Neural crest cell (in vitro differentiated cells): ENCODE results near the gene OAS3. TPM values are rescaled to one million over a fixed set of nuclear protein-coding genes. Genes with fewer than 3 reads are reported as not detected.

Experiments
- DNase-seq: peaks from one replicate; pipeline ENCODE4 v3.0.0; 2021; ENCODE audit warnings: low read depth, mixed read lengths, low spot score
- H3K27ac Mint-ChIP-seq: one replicate; pipeline ENCODE4 v1.8.0; 2021; ENCODE audit warnings: mild to moderate bottlenecking, mixed read lengths; ENCODE audit not compliant: unreplicated experiment
- H3K27me3 Mint-ChIP-seq: 2 replicates; pipeline ENCODE4 v1.8.0; 2021; ENCODE audit warnings: low read depth, mild to moderate bottlenecking, mixed read lengths
- H3K36me3 Mint-ChIP-seq: 2 replicates; pipeline ENCODE4 v1.8.0; 2021; ENCODE audit warnings: low read depth, mild to moderate bottlenecking, mixed read lengths
- H3K4me1 Mint-ChIP-seq: 2 replicates; pipeline ENCODE4 v1.8.0; 2021; ENCODE audit warnings: mixed read lengths
- H3K4me3 Mint-ChIP-seq: one replicate; pipeline ENCODE4 v1.8.0; 2021; ENCODE audit warnings: mild to moderate bottlenecking, mixed read lengths
- H3K9me3 Mint-ChIP-seq: 2 replicates; pipeline ENCODE4 v1.8.0; 2021; ENCODE audit warnings: mixed read lengths
- CTCF ChIP-seq: fragments of 200-600 bp; sonication (generic); conservative IDR thresholded peaks from 2 replicates; pipeline ENCODE4 v1.5.0; 2021; ENCODE audit warnings: antibody characterized with exemption, mild to moderate bottlenecking
- total RNA-seq: library from RNA; stranded (reverse); gene quantifications from 2 replicates; pipeline ENCODE4 v1.2.1, GENCODE V29; 2021

OAS3 gene
- total RNA-seq, 1 donor from 2014 or later, result 0.54 TPM

- Mint-ChIP-seq H3K4me1 (peaks cover 8% of the 10 kb centered on the region), H3K27me3 (peaks cover 33% of the 10 kb centered on the region), H3K36me3 (no peaks in the 10 kb centered on the region), H3K27ac (no peak overlapping the region), H3K4me3 (no peak overlapping the region), H3K9me3 (peaks cover 3% of the 10 kb centered on the region)
- no peak for TF ChIP-seq CTCF
- DNase-seq, result no peak
Measured at GRCh38 chr12:113002676-113003075, 64.4 kb downstream of the OAS3 start.

GRCh38 chr12:113003636-113004035 is 65.4 kb downstream of the OAS3 start:
- Mint-ChIP-seq H3K36me3 (no peaks in the 10 kb centered on the region), H3K27me3 (peaks cover 35% of the 10 kb centered on the region), H3K27ac (no peak overlapping the region), H3K4me1 (peaks cover 8% of the 10 kb centered on the region), H3K9me3 (peaks cover 2% of the 10 kb centered on the region), H3K4me3 (no peak overlapping the region)
- TF ChIP-seq CTCF, result no peak
- DNase-seq, result no peak

GRCh38 chr12:113005762-113006161 is 67.5 kb downstream of the OAS3 start:
- H3K9me3 Mint-ChIP-seq, result no peaks in the 10 kb centered on the region
- H3K4me3 Mint-ChIP-seq, result no peak overlapping the region
- no peaks in the 10 kb centered on the region for H3K36me3 Mint-ChIP-seq
- peaks cover 42% of the 10 kb centered on the region for H3K27me3 Mint-ChIP-seq
- H3K27ac Mint-ChIP-seq, result no peak overlapping the region
- peak; percentile 55 for TF ChIP-seq CTCF
- peaks cover 8% of the 10 kb centered on the region for H3K4me1 Mint-ChIP-seq
- no peak for DNase-seq

GRCh38 chr12:113006206-113006605 is 67.9 kb downstream of the OAS3 start:
- H3K4me3 Mint-ChIP-seq, result no peak overlapping the region
- peaks cover 44% of the 10 kb centered on the region for H3K27me3 Mint-ChIP-seq
- H3K9me3 Mint-ChIP-seq, result no peaks in the 10 kb centered on the region
- DNase-seq, result no peak
- H3K36me3 Mint-ChIP-seq, result no peaks in the 10 kb centered on the region
- peaks cover 8% of the 10 kb centered on the region for H3K4me1 Mint-ChIP-seq
- no peak overlapping the region for H3K27ac Mint-ChIP-seq
- TF ChIP-seq CTCF, result no peak

- H3K4me3 Mint-ChIP-seq, result no peak overlapping the region
- no peak for DNase-seq
- no peaks in the 10 kb centered on the region for H3K36me3 Mint-ChIP-seq
- H3K4me1 Mint-ChIP-seq, result peaks cover 8% of the 10 kb centered on the region
- peaks cover 44% of the 10 kb centered on the region for H3K27me3 Mint-ChIP-seq
- TF ChIP-seq CTCF, result no peak
- H3K27ac Mint-ChIP-seq, result no peak overlapping the region
- no peaks in the 10 kb centered on the region for H3K9me3 Mint-ChIP-seq
Measured at GRCh38 chr12:113006641-113007040, 68.4 kb downstream of the OAS3 start.

GRCh38 chr12:113007166-113007565 is 68.9 kb downstream of the OAS3 start:
- no peak for TF ChIP-seq CTCF
- Mint-ChIP-seq H3K4me3 (no peak overlapping the region), H3K9me3 (no peaks in the 10 kb centered on the region), H3K4me1 (peaks cover 8% of the 10 kb centered on the region), H3K27me3 (peaks cover 44% of the 10 kb centered on the region), H3K36me3 (no peaks in the 10 kb centered on the region), H3K27ac (no peak overlapping the region)
- no peak for DNase-seq
